ACC112 (cell line): ENCODE data around the gene PHF2.

Experiments used
- H2AFZ ChIP-seq: fragments of 200-600 bp; sonication (generic); one replicate; pipeline ENCODE4 v1.6.0; 2017; ENCODE audit warnings: antibody characterized with exemption, low read length; ENCODE audit not compliant: unreplicated experiment
- H3K27ac ChIP-seq: fragments of 200-600 bp; sonication (generic); 2 replicates; pipeline ENCODE4 v1.5.1; 2014; ENCODE audit warnings: low read depth, mild to moderate bottlenecking, antibody characterized with exemption, low read length, moderate library complexity
- H3K27me3 ChIP-seq: fragments of 200-600 bp; sonication (generic); 2 replicates; pipeline ENCODE4 v1.6.1; 2014; ENCODE audit warnings: mild to moderate bottlenecking, antibody characterized with exemption, low read length, moderate library complexity, mixed read lengths; ENCODE audit not compliant: insufficient read depth
- H3K36me3 ChIP-seq: fragments of 200-600 bp; sonication (generic); 2 replicates; pipeline ENCODE4 v1.6.1; 2016; ENCODE audit warnings: mild to moderate bottlenecking, antibody characterized with exemption, low read length, moderate library complexity, mixed read lengths; ENCODE audit not compliant: insufficient read depth
- H3K4me1 ChIP-seq: fragments of 200-600 bp; sonication (generic); one replicate; pipeline ENCODE4 v1.6.1; 2016; ENCODE audit warnings: low read length, mixed read lengths; ENCODE audit not compliant: insufficient read depth, unreplicated experiment, control insufficient read depth
- H3K4me3 ChIP-seq: fragments of 200-600 bp; sonication (generic); 2 replicates; pipeline ENCODE4 v1.5.1; 2014; ENCODE audit warnings: mild to moderate bottlenecking, low read depth, low read length
- H3K79me2 ChIP-seq: fragments of 200-600 bp; sonication (generic); one replicate; pipeline ENCODE4 v1.6.0; 2016; ENCODE audit warnings: low read length; ENCODE audit not compliant: control insufficient read depth, unreplicated experiment, insufficient read depth

The PHF2 gene

DNA sequence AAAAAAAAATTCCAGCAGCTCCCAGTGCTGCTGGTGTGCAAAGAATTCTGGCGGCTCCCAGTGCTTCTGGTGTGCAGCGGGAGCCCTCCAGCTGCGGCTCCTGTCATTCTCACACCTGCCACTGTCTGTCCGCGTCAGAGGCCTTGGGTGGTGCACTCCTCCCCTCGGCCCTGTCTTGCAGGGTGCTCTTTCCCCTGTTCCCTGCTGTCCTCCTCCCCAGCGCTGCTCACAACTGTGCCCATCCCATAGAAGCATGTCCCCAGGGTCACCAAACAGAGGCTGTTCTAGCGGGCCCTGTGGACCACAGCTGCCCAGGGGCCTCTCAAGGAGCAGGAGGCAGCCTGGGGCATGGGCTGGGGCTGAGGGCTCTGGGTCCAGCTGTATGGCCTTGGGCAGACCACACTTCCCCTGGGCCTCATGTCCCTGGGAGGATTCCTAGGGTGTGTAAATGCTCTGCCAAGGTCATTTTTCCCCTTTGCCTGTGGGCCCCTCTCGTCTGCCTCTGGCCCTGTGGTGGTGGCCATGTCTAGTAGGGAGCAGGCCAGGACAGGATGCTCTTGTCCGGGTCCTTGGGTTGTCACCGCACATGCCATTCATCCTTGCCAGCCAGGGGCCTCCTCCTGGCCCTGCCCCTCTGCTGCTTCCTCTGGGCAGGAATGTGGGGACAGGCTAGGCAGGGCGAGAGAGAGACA lies 68.2 kb downstream of the PHF2 start:
- Histone ChIP-seq H3K4me3 (no peak overlapping the region), H3K79me2 (no peaks in the 10 kb centered on the region), H3K36me3 (peaks cover 8% of the 10 kb centered on the region; the same call in 1 of the 2 replicates), H3K27me3 (no peaks in the 10 kb centered on the region), H2AFZ (no peak overlapping the region), H3K27ac (no peak overlapping the region), H3K4me1 (peaks cover 8% of the 10 kb centered on the region)

DNA sequence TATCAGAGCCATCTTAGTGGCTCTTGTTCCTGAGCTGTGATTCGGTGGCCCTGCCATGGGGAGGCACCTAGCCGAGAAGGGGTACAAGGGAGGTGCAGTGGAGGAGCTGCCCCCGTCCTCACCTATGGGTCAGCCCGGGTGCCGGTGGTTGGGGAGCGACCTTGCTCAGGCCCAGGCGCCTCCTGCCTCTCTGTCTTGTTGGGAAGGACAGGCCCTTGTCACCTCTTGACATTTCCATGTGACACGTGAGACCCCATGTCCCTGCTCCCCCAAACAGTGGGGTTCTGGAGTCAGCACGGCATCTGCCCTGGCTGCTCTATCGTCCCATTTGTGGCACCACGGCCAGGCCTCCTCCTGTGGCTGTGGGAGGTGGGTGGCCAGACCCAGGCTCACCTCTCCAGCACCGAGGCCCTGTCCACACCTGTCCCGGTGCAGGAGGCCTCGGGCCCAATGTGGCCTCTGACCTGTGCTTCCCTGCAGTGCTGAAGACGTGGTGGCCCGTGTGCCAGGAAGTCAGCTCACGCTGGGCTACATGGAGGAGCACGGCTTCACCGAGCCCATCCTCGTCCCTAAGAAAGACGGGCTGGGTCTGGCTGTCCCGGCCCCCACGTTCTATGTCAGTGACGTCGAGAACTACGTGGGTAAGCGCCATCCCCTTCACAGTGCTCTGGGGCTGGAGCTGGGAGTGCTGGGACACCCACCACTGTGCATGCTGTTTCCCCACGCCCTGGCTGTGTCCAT lies 68.9 kb downstream of the PHF2 start:
- H3K27me3 ChIP-seq, result no peaks in the 10 kb centered on the region

DNA sequence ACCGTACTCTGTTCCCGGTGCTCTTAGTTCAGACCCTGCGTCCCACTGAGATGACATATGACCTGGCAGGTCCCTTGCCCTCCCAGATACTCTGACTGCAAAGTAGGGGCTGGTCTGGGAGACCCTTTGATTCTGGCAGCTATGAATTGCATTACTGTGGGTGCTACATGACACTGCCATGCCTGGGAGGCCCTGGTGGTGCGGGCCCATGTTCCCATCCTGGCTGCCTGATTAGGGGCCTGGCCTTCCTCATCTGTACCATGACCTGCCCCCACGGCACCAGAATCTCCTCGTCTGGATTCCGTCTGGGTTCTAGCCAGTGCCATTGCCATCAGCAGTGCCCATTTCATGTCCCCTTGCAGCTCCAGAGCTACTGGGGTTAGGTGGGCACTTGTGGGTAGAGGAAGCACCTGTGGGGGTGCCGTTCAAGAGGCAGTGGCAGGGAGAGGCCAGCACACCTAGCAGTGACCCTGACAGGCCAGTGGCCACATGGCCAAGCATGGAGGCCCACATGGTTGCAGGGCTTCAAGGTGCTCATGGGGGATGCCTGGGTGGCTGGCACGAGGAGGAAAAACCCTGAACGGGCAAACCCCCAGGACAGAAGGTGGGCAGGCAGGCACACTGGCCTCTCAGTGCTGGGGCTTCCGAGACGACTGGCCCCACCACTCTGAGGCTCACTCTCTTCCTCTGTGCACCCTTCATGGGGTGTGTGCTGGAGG lies 69.7 kb downstream of the PHF2 start:
- H3K27ac ChIP-seq, result no peak overlapping the region
- no peak overlapping the region for H3K4me3 ChIP-seq
- peaks cover 8% of the 10 kb centered on the region for H3K4me1 ChIP-seq
- no peaks in the 10 kb centered on the region for H3K27me3 ChIP-seq
- H3K36me3 ChIP-seq, result peaks cover 15% of the 10 kb centered on the region; the same call in 1 of the 2 replicates
- H3K79me2 ChIP-seq, result no peaks in the 10 kb centered on the region
- H2AFZ ChIP-seq, result no peak overlapping the region

More for the DNA sequence above, 68.9 kb downstream of the PHF2 start:
- Histone ChIP-seq H3K79me2 (no peaks in the 10 kb centered on the region), H3K4me1 (peaks cover 8% of the 10 kb centered on the region), H3K36me3 (peaks cover 14% of the 10 kb centered on the region; the same call in 1 of the 2 replicates), H3K27ac (no peak overlapping the region), H3K4me3 (no peak overlapping the region), H2AFZ (no peak overlapping the region)

DNA sequence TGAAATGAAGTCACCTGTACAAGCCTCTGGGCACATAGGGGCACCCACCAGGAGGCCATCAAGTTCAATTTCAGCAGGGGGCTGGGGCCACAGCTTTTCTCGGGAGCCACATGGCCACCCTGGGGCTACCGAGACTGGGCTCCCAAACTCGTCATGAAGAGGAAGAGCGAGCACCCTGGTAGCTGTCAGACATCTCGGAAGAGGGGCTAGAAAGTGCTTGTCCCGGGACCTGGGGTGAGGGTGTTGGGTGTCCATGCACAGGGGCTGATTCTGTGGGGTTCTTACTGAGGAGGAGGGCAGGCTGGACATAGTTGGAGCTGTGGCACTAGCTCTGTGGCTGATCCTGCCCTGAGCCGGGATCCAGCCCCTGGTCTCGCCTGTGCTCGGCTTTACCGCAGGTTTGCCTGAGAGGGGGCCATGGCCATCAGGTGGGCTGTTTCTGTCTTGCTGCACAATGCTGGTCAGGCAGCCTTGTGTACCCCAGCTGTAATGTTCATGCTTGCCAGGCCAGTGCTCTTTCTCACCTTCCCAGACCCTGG lies 70.3 kb downstream of the PHF2 start:
- Histone ChIP-seq H3K4me3 (no peak overlapping the region), H3K27me3 (no peaks in the 10 kb centered on the region), H3K27ac (no peak overlapping the region), H3K36me3 (peaks cover 19% of the 10 kb centered on the region; the same call in 1 of the 2 replicates), H2AFZ (no peak overlapping the region), H3K4me1 (peaks cover 8% of the 10 kb centered on the region), H3K79me2 (no peaks in the 10 kb centered on the region)

DNA sequence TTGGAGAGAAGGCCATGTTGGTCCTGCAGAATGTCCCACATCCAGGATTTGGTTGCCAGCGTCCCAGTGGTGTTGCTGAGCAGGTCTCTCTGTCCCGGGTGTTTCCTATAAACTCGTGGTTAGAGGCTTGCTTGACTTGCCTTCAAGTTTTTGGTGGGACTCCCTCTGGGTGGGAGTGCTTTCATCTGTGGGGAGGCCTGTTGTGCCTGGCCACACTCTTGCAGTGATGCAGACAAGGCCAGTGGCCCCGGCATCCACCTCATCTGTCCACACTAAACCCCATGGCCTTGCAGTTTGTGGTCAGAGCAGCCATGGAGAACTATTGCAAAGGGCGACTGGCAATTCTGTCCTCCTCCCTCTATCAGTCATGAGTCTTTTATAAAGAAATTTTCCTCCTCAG lies 71.8 kb downstream of the PHF2 start:
- Histone ChIP-seq H3K27ac (no peak overlapping the region), H3K4me1 (peaks cover 3% of the 10 kb centered on the region), H3K4me3 (no peak overlapping the region), H3K79me2 (no peaks in the 10 kb centered on the region), H2AFZ (no peak overlapping the region), H3K27me3 (no peaks in the 10 kb centered on the region), H3K36me3 (peaks cover 19% of the 10 kb centered on the region; the same call in 1 of the 2 replicates)

DNA sequence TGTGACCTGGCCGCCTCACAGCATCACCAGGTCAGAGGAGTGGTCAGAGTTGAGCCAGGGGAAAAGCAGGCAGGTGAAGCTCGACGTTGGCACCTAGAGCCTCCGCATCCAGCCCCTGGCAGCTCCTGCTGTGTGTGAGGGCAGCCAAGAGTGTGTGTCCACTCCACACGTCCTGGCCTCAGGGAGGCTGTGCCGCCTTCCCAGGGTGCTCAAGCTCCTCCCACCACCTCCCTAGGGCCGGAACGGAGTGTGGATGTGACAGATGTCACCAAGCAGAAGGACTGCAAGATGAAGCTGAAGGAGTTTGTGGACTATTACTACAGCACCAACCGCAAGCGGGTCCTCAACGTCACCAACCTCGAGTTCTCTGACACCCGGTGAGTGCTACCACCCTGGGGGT lies 72.5 kb downstream of the PHF2 start:
- Histone ChIP-seq H3K36me3 (peaks cover 19% of the 10 kb centered on the region; the same call in 1 of the 2 replicates), H2AFZ (no peak overlapping the region), H3K27ac (no peak overlapping the region), H3K4me3 (no peak overlapping the region), H3K79me2 (no peaks in the 10 kb centered on the region), H3K27me3 (no peaks in the 10 kb centered on the region), H3K4me1 (no peaks in the 10 kb centered on the region)

DNA sequence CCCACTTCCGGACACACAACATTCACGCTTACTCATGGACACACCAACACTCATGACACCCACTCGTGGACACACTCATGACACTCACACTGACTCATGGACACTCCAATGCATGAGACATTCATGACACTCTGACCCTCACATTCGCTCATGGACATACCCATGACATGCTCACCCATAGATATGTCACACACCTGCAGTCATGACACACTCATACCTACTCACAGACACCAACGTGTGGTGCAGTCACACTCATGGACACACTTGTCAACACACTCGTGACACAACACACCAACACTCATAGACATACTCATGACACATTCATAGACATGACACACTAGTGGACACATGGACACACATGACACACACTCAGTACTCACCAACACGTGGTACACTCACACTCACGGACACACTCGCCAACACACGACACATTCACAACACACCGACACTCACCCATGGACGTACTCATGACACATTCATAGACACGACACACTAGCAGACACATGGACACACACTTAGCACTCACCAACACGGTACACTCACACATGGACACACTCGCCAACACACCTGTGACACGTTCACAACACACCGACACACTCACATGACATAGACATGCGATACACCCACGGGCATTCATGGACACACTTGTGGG lies 73.4 kb downstream of the PHF2 start:
- Histone ChIP-seq H2AFZ (no peak overlapping the region), H3K4me3 (no peak overlapping the region), H3K36me3 (peaks cover 19% of the 10 kb centered on the region; the same call in 1 of the 2 replicates), H3K27ac (no peak overlapping the region), H3K4me1 (no peaks in the 10 kb centered on the region), H3K79me2 (no peaks in the 10 kb centered on the region), H3K27me3 (no peaks in the 10 kb centered on the region)

DNA sequence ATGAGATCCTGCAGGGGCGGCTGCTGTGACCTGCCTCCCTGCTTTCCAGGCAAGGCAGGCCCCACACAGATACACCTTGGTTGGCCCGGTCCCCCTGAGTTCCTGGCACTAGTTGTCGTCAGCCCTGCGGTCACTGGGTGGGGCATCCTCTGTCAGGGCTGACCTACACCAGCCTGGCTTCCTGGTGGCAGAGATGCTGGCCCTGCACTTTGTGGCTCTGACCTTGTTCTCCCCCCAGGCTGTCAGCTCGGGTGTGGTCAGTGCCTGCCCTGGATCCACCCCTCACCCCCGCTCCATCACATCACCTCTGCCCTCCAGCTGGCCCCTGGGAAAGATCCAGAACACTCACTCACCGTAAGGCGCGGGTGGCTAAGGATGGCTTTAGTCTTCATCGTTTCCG lies 74.1 kb downstream of the PHF2 start:
- Histone ChIP-seq H2AFZ (no peak overlapping the region), H3K4me1 (no peaks in the 10 kb centered on the region), H3K36me3 (peaks cover 19% of the 10 kb centered on the region; the same call in 1 of the 2 replicates), H3K27me3 (no peaks in the 10 kb centered on the region), H3K4me3 (no peak overlapping the region), H3K27ac (no peak overlapping the region), H3K79me2 (no peaks in the 10 kb centered on the region)

DNA sequence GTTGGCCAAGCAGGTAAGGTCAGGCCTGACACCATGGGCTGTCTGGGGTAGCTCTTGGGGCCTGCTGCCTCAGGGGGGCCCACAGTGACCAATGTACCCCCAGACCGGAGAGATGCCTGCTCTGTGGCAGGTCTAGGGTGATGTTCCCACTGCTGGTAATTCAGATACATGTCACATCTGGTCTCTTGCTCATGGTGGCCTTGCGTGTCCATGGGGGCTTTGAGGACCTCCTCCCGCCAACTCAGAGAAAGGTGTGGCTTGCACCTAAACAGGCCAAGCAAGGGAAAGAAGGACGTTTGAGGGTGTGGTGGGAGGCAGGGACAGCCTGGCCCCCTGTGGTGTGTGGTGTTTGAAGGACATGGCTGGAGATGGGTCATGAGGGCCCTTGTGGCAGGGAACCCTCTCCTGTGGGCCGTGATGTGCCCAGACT lies 75.2 kb downstream of the PHF2 start:
- Histone ChIP-seq H3K4me1 (no peaks in the 10 kb centered on the region), H3K36me3 (peaks cover 19% of the 10 kb centered on the region; the same call in 1 of the 2 replicates)

More for the DNA sequence above, 75.2 kb downstream of the PHF2 start:
- no peaks in the 10 kb centered on the region for H3K79me2 ChIP-seq
- no peak overlapping the region for H2AFZ ChIP-seq
- H3K27me3 ChIP-seq, result no peaks in the 10 kb centered on the region
- H3K27ac ChIP-seq, result no peak overlapping the region
- H3K4me3 ChIP-seq, result no peak overlapping the region
